SK-MEL-5 (cell line): ENCODE results near the gene ZBTB49. TPM values are rescaled to one million over a fixed set of nuclear protein-coding genes. Genes with fewer than 3 reads are reported as not detected.
"Not testable (repeated sequence)": the region's sequence is repeated elsewhere in the genome, so short reads cannot be mapped to it uniquely, and the experiment has no call there.

Experiments used
- DNase-seq: peaks from one replicate; pipeline ENCODE4 v3.0.0-alpha.2; 2016; ENCODE audit warnings: low read depth, low spot score
- in situ Hi-C: cut with HindIII; loops from 2 replicates; pipeline ENCODE4 v1.10.0; 2016; ENCODE audit warnings: low sequenced_read_pairs, high pct_unique_total_duplicates, low pct_unique_long_range_greater_than_20kb
- polyA plus RNA-seq, 2 experiments: library from polyadenylated mRNA; depleted of rRNA; stranded (reverse); fragments of >200 nt; gene quantifications; 2 replicates each; pipeline ENCODE4 v1.2.3, GENCODE V29; 2015
- total RNA-seq: library from RNA; depleted of rRNA; stranded (reverse); fragments of >200 nt; shearing (Covaris generic); gene quantifications from 2 replicates; pipeline ENCODE4 v1.2.3, GENCODE V29; 2014; rRNA removed

ZBTB49 gene, protein sequence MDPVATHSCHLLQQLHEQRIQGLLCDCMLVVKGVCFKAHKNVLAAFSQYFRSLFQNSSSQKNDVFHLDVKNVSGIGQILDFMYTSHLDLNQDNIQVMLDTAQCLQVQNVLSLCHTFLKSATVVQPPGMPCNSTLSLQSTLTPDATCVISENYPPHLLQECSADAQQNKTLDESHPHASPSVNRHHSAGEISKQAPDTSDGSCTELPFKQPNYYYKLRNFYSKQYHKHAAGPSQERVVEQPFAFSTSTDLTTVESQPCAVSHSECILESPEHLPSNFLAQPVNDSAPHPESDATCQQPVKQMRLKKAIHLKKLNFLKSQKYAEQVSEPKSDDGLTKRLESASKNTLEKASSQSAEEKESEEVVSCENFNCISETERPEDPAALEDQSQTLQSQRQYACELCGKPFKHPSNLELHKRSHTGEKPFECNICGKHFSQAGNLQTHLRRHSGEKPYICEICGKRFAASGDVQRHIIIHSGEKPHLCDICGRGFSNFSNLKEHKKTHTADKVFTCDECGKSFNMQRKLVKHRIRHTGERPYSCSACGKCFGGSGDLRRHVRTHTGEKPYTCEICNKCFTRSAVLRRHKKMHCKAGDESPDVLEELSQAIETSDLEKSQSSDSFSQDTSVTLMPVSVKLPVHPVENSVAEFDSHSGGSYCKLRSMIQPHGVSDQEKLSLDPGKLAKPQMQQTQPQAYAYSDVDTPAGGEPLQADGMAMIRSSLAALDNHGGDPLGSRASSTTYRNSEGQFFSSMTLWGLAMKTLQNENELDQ
- 3.6 and 5.8 TPM in 2 replicates for total RNA-seq
- 2.5 and 6.1 TPM in 2 replicates for polyA plus RNA-seq (2015; cell fraction: cytosol; rRNA removed)
- 15.3 and 15.4 TPM in 2 replicates for polyA plus RNA-seq (2015; cell fraction: nucleus; rRNA removed)

DNA sequence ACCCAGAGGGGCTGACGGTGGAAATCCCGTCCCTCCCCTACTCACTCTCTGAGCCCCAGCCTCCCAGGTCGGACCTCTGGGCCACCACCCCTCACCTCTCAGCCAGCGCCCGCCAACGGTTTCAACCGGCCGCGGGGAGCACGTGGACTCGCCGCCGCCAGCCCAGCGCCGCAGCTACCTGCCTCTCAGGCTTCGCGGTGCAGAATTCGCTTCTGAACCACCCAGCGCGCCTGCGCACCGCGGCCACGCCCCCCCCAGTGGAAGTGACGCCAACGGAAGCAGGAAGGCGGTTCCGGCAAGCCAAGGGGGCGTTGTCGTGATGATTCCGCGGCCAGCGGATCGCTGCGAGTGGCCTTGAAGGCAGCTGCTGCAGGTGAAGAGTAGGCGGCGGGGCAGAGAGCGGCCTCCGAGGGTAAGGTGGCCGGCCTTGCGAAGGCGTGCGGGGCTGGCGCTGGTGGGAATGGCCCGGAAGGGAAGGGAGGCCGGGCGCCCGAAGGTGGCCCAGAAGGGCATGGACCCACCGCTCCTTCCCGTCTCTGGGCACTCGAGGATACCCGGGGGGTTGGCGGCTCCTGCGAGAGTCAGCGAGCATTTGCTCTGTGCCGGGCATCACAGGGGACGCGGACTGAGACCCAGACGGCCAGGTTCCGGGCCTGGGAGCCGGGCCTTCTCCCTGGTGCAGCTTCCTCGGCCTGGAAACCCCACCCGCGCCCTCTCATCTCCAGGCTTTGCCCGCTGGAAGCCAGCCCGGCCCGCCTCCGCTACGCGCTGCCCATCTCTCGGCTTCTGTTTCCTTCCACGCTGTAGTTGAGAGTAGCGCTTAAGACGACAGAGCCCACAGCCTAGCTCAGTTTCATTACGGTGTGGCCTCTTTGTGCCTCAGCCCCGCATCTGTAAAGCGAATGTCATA is at the start of gene ZBTB49, which contains the start of gene LYAR:
Gene ZBTB49 (plus strand): TSS at position 311 of the 910 bp plus-strand sequence. CDS start 9,695 bp downstream, outside the sequence.
Gene LYAR (minus strand): TSS at position 214 of the 910 bp plus-strand sequence. CDS start 6,412 bp downstream, outside the sequence.
- peak; percentile 87 for DNase-seq
- in situ Hi-C loops = loop anchor here (25.0 kb wide), 1 partner anchor 147 kb away; no protein-coding TSS in a partner anchor

DNA sequence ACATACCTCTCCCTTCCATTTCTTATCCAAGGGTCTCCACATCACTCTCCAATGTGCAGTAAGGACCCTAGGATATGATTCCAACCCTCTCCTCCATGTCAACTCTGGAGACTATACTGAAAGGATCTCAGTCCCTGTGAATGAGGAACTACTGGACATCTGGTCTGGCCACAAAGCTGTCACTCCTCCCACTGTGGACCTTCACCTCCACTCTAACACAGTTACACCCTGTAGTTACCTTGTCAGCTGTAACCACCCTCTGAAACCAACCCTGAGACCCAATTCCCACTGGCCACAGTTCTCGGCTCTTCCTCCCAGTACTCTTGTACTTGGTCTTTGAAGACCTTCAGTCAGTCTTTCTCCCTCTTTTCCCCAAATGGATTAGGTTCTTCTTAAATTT is 44.9 kb upstream of the ZBTB49 start:
- in situ Hi-C loops = no loop called here
- no peak for DNase-seq

DNA sequence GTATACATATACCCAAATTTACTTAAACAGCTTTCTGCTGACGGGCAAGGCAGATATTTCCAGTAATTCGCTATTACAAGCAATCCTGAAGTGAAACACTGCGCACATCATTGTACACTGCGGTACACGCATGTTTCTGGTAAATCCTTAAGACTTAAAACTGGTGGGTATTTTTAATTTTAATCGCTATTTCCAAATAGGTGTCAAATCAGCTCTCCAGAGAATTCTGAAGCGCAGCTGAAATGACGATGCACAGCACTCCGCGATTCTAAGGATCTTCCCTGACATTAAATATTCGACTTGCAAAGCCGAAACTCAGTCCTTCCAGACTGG is 42.4 kb upstream of the ZBTB49 start:
- in situ Hi-C loops = no loop called here
- no peak for DNase-seq

DNA sequence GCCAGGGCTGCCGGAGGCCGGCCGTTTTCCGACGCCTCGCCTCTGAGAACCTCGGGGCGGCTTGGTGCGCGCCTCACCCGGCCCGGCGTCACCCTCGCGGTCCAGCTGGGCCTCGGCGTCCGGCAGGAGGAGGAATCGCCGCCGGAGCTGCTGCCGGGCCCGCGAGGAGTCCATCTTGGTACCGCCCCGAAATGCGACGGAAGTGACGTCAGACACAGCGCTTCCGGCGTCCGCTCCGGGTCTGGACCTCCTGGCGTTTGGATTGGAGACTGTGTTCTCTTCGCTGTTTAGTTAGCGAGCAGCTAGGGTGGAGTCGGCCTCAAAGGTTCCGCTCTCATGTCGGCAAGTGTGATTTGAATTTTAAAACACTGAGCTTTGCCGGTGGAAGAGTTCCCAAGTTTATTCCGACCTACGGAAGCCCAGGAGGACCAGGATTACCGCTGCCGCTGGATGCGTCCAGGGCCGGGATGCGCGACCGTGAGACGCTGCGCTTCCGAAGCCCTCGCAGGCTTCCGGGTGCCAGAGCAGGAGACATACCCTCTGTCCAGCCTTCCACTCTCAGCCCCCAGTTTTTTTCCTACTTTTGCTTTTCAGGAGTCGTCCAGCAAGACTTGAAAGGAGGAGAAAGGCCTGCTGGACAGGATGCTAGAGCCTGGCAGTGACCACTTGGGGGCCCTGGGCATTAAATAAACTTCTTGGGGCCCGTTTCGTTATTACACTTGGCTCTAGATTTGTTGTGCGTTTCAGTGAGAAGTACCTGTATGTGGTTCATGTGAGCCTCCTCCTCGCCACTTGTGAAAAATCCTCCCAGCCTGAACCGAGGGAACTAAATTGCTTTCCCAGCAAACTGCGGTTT is 41.8 kb upstream of the ZBTB49 start, which contains the start of gene TMEM128:
Gene TMEM128 (minus strand): TSS at position 195 of the 856 bp plus-strand sequence. CDS start 21 bp downstream, at position 174.
- peak; percentile 92 for DNase-seq
- in situ Hi-C loops = no loop called here

DNA sequence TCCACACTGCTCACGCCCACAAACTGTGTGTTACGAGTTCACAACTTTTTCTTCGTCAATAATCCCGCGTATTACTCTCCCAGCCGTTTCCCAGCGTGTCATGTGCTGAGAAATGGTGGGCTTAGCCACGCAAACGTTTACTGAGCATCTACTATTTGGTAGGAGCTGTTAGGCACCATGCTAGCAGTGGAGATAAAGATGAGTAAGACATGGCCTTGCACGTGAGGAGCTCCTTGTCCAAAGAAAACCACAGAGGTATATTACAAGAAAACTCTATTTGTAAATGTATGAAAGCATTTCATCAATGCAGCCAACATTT is 41.2 kb upstream of the ZBTB49 start:
- in situ Hi-C loops = no loop called here
- peak; percentile 40 for DNase-seq

DNA sequence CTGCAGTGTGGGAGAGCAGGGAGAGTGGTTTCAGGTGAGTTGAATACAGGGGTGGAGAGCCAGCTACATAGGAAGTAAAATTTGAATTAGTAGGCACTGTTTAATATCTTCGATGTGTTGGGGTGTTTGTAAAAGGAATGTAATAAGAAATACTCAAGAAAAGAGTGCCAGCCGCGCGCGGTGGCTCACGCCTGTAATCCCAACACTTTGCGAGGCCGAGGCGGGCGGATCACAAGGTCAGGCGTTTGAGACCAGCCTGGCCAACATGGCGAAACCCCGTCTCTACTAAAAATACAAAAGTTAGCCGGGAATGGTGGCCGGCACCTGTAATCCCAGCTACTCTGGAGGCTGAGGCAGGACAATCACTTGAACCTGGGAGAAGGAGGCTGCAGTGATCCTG is 40.7 kb upstream of the ZBTB49 start:
- in situ Hi-C loops = not testable (repeated sequence)

DNA sequence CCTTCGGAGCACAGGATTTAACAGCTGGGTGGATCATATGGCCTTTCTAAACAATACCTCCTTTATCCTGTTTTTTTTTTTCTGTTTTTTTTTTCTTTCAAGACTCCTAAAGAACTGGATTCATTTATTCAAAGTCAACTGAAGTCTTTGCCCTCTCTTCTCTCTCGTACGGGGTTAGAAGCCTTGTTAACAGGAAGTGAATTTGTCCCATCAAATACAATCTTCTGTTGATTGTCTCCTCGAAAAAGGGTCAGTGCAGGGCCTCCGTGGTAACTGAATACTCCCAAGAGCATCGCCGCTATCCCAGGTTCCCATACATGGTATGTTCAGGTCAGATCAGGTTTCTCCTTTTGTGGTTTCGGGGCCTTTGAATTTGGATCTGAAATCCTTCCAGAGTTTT is 40.2 kb upstream of the ZBTB49 start:
- in situ Hi-C loops = no loop called here
- peak; percentile 93 for DNase-seq

More for the DNA sequence above, 40.7 kb upstream of the ZBTB49 start:
- DNase-seq = not testable (repeated sequence)

DNA sequence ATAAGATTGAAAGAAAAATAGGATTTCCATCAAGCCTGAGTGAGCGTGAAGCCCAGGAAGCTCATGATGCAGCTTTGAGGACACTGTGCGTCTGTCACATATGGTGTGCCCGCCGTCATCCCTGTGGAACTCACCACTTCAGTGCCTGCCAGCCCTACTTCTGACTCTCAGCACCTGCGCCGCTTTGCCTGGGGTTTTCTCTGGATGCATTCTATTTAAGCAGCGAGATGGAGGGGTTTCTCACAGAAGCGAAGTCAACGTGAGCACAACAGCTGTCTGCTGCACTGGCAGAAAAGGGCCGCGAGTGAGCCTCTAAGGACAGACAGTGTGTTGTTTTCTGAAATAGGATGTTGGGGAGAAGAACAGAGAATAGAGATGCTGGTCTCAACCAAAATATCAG is 35.9 kb upstream of the ZBTB49 start:
- in situ Hi-C loops = no loop called here
- DNase-seq = no peak

DNA sequence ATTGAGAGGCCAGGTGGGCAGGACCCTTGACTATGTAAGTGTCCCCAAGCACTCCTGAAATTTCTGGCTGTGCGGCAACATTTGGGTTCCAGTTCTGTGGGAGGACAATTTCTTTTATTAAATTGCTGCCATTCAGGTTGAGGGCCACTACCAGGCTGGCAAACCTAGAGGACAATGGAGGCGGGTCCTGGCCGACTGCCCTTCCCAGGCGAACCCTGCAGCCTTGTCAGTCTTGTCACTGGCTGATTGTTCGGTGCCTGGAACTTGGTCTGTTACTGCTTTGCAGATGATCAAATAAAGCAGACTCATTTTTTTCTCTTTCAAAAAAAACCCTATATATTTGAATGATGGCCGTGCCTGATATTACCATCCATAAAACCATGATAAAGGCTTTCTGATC is 35.4 kb upstream of the ZBTB49 start:
- no peak for DNase-seq
- in situ Hi-C loops = no loop called here

DNA sequence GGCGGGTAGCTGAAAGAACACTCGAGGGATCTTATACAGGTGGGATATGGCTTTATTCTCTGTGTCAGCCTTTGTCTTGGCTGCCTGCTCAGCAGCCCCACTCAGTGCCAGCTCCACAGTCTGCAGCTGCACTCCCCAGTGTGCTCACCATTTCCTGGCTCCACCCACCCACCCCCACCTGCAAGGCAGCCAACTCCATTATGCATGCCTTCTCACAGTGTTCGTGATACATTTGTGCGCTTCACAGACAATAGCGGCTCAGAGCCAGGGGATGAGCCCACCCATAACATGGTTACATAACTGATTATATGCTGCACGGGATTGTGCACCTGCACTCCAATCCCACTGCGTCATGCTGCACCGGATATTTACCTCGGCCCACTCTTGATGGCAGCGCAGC is 33.3 kb upstream of the ZBTB49 start:
- in situ Hi-C loops = no loop called here

DNA sequence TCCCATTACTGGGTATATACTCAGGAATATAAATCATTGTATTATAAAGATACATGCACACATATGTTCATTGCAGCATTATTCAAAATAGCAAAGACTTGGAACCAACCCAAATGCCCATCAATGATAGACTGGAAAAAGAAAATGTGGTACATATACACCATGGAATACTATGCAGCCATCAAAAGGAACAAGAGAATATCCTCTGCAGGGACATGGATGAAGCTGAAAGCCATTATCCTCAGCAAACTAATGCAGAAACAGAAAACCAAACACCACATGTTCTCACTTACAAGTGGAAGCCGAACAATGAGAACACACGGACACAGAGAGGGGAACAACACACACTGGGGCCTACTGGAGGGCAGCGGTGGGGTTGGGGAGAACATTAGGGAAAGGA is 32.3 kb upstream of the ZBTB49 start:
- in situ Hi-C loops, DNase-seq: not testable (repeated sequence)

More for the DNA sequence above, 33.3 kb upstream of the ZBTB49 start:
- DNase-seq = no peak

DNA sequence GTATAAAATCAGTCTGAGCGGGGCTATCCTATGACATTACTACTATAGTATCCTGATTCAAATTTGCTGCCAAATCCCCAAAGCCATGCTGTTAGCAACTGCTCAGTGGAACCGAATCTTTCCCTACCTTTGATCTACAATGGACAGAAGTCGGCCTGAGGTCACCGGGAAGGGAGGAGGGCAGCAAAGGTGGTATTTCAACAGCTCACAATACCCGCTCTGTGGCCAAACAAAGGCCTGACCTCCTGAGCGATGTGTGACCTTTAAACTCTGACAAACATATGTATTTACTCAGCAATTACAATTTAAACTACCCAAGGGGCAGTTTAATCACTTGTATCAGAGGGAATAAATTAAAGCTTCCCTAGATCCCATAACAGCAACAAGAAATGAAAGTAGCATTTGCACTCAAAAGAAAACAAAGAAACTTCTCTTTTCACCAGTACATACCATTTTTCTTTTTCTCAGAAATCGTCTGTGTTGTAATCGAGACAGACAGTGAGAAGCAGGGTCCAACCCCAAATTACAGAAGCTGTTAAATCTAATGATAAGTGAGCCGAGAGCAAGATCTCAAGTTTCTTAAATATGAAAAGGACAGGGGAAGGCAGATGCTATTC is 30.5 kb upstream of the ZBTB49 start:
- DNase-seq = peak; percentile 63
- in situ Hi-C loops = no loop called here

DNA sequence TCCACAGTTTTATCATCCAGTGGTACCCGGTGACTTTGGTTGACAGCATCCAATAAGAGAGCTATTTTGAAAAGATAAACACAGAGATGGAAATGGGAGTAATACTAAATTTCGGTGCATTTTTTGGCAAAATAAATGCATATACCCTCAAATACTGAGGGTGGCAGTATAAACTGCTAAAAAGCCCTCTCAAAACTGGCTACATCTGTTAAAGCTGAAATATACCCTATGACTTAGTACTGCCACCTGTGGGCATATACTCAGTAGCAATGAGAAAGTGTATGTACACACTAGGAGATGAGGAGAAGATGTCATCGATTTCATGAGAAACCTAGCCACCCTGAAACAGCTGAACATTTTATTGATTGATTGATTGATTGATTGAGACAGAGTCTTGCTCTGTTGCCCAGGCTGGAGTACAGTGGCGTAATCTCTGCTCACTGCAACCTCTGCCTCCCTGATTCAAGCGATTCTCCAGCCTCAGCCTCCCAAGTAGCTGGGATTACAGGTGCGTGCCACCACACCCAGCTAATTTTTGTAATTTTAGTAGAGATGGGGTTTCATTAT is 29.8 kb upstream of the ZBTB49 start:
- DNase-seq = peak; percentile 79
- in situ Hi-C loops = no loop called here

DNA sequence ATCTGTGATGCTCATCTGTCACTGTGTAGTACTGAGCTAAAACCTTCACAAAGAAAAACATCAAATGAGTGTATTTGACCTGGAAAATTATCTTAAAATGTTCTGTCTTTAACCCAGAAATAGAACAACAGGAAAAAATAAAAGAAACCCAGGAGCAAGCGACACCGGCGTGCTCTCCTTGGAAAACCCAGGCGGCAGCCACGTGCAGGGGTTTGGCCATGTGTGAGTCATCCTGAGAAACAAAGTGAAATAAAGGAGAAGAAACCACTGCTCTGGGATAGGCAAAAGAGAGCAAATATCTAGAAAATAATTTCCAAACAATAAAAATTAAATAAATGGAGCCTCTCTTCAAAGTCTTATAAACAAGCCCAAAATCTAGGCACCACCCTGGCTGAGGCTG is 22.1 kb upstream of the ZBTB49 start:
- in situ Hi-C loops = no loop called here
- no peak for DNase-seq

DNA sequence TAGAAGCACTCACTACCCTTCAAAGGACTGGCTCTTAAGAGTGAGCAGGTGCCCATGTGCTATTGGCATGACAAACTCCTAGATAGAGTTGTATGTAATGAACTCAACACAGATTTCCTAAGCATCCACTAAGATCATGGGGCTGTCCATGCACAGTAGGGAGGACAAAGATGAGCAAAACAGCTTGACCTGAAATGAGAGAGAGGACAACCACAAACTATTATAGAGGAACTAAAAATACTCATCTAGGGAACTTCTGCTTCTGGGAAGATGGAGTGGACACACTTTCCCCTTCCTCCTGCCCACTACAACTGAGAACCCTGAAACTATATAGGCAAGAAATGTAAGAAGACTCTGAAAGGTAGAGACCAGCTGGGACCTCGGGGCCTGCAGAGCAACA is 21.3 kb upstream of the ZBTB49 start:
- in situ Hi-C loops = no loop called here
- DNase-seq = no peak

DNA sequence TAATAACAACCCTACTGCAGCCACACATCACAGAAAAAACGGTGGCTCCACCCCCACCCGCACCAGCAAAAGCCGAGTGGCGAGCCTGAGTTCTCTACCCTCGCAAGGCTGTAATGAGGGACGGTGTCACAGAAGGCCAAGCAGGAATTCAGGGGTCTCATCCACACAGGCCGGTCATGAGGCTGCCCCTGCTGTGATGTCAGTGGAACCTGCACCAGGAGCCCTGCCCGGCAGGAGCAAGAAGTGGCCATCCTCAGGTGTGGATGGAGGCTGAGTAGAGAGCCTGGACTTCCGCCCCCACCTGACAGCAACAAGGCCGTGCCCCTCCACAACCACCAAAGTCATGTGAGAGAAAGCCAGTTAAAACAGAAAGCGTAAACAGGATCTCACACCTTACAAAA is 20.7 kb upstream of the ZBTB49 start:
- no peak for DNase-seq
- in situ Hi-C loops = no loop called here
